Trophoblast cell (in vitro differentiated cells and primary cell): ENCODE results near the gene CDK2AP2.

ENCODE experiments used
- DNase-seq, 2 donors: peaks; one replicate each; pipeline ENCODE4 v3.0.0-alpha.2; 2016
- H2AFZ ChIP-seq: 2 replicates; pipeline ENCODE4 v1.6.1; 2013; ENCODE audit warnings: low read length, moderate library complexity, mild to moderate bottlenecking; ENCODE audit not compliant: insufficient read depth, poor library complexity
- H2AK5ac ChIP-seq: 2 replicates; pipeline ENCODE4 v1.6.1; 2013; ENCODE audit warnings: mild to moderate bottlenecking, low read length
- H2BK120ac ChIP-seq: 2 replicates; pipeline ENCODE4 v1.6.1; 2013; ENCODE audit warnings: low read length, mild to moderate bottlenecking, moderate library complexity; ENCODE audit not compliant: insufficient read depth, poor library complexity
- H2BK12ac ChIP-seq: 2 replicates; pipeline ENCODE4 v1.6.1; 2013; ENCODE audit warnings: mild to moderate bottlenecking, low read length, moderate library complexity
- H2BK5ac ChIP-seq: 2 replicates; pipeline ENCODE4 v1.6.1; 2013; ENCODE audit warnings: low read length, low read depth, moderate library complexity, mild to moderate bottlenecking; ENCODE audit not compliant: poor library complexity
- H3K14ac ChIP-seq: 2 replicates; pipeline ENCODE4 v1.6.1; 2013; ENCODE audit warnings: mild to moderate bottlenecking, low read length
- H3K18ac ChIP-seq: 2 replicates; pipeline ENCODE4 v1.6.1; 2013; ENCODE audit warnings: mild to moderate bottlenecking, low read length
- H3K23ac ChIP-seq: 2 replicates; pipeline ENCODE4 v1.6.1; 2013; ENCODE audit warnings: low read length
- H3K27ac ChIP-seq: 2 replicates; pipeline ENCODE4 v1.5.1; 2013; ENCODE audit warnings: low read depth, mild to moderate bottlenecking, inconsistent platforms, low read length, moderate library complexity
- H3K27me3 ChIP-seq: 2 replicates; pipeline ENCODE4 v1.6.1; 2013; ENCODE audit warnings: inconsistent platforms, mild to moderate bottlenecking, low read length, moderate library complexity; ENCODE audit not compliant: insufficient read depth
- H3K36me3 ChIP-seq, 2 experiments: 1 replicate in 1 of 2; 2 replicates in 1 of 2; pipeline ENCODE4 v1.6.1; 2013; ENCODE audit warnings: low read length in 2 of 2, mild to moderate bottlenecking in 2 of 2, moderate library complexity in 1 of 2; ENCODE audit not compliant: insufficient read depth in 2 of 2, control insufficient read depth in 1 of 2
- H3K4ac ChIP-seq: 2 replicates; pipeline ENCODE4 v1.6.1; 2013; ENCODE audit warnings: low read depth, mild to moderate bottlenecking, low read length, moderate library complexity
- H3K4me1 ChIP-seq, 2 experiments: 1 replicate in 1 of 2; 2 replicates in 1 of 2; pipeline ENCODE4 v1.6.1; 2013; ENCODE audit warnings: low read length in 2 of 2, mild to moderate bottlenecking in 2 of 2, moderate library complexity in 1 of 2; ENCODE audit not compliant: insufficient read depth in 2 of 2, control insufficient read depth in 1 of 2
- H3K4me2 ChIP-seq: 2 replicates; pipeline ENCODE4 v1.6.1; 2013; ENCODE audit warnings: inconsistent platforms, mild to moderate bottlenecking, low read length, moderate library complexity
- H3K4me3 ChIP-seq: 2 replicates; pipeline ENCODE4 v1.5.1; 2013; ENCODE audit warnings: mild to moderate bottlenecking, low read depth, low read length, inconsistent platforms
- H3K79me1 ChIP-seq: one replicate; pipeline ENCODE4 v1.6.1; 2013; ENCODE audit warnings: low read length
- H3K79me2 ChIP-seq: 2 replicates; pipeline ENCODE4 v1.6.1; 2013; ENCODE audit warnings: low read length, mild to moderate bottlenecking; ENCODE audit not compliant: control insufficient read depth, insufficient read depth, poor library complexity
- H3K9ac ChIP-seq: 2 replicates; pipeline ENCODE4 v1.6.1; 2013; ENCODE audit warnings: mild to moderate bottlenecking, low read length
- H3K9me3 ChIP-seq: 2 replicates; pipeline ENCODE4 v1.6.1; 2013; ENCODE audit warnings: low read depth, mild to moderate bottlenecking, control low read depth, inconsistent platforms, low read length; ENCODE audit not compliant: insufficient read depth
- H4K12ac ChIP-seq: 2 replicates; pipeline ENCODE4 v1.6.1; 2013; ENCODE audit warnings: low read depth, mild to moderate bottlenecking, low read length, moderate library complexity
- H4K8ac ChIP-seq: 2 replicates; pipeline ENCODE4 v1.6.1; 2013; ENCODE audit warnings: low read depth, mild to moderate bottlenecking, low read length, moderate library complexity
- H4K91ac ChIP-seq: one replicate; pipeline ENCODE4 v1.6.1; 2013; ENCODE audit warnings: low read depth, mild to moderate bottlenecking, low read length, moderate library complexity
- WGBS: extraction: QIAGEN DNeasy Blood & Tissue Kit; methylation state at CpG from one replicate; pipeline ENCODE4 v1.1.7; 2013; ENCODE audit warnings: missing lambda C conversion rate; ENCODE audit not compliant: insufficient read length, insufficient coverage; ENCODE audit errors: extremely low coverage; 5-methylcytosine and 5-hydroxymethylcytosine counted together

The CDK2AP2 gene

DNA sequence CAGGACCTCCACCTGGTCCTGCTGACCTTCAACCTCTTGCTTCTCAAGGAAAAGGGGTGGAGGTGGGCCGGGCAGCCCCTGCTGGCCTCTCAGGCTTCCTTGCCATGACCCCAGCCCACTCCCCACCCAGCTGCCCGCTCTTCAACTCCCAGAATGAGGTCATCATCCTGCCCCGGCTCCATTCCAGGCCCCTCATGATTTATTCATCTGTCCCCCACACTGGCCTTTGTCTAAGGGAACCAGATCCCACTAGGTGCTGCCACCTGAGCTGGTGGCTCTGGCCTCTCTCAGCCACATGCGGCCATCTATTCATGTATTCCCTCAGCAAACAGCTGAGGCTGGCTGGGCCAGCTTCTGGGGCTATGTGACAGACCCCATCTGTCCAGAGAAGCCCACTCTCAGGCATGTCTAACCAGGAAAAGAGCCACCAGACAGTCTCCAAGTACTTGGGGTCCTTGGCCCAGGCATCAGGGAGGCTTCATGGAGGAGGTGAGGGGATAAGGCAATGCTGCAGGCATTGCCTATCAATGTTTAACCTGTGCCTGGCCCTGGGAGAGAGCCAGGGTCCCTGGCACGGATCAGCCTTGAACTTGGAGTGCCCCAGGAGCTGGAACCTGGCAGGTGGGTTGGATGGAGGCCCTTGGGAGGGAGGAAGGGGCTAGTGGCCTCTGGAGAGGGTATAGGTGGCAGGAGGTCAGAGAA is 17.5 kb upstream of the CDK2AP2 start:
- no peaks in the 10 kb centered on the region for H3K36me3 ChIP-seq
- H3K4ac ChIP-seq = no peak overlapping the region
- H3K23ac ChIP-seq = no peak overlapping the region
- WGBS = no CpG with 5 or more reads among the region's 5 CpGs
- no peak overlapping the region for H4K8ac ChIP-seq
- no peaks in the 10 kb centered on the region for H3K79me2 ChIP-seq
- DNase-seq = no peak
- no peak overlapping the region for H3K14ac ChIP-seq
- H3K4me3 ChIP-seq = no peak overlapping the region
- H2BK12ac ChIP-seq = no peak overlapping the region
- H3K18ac ChIP-seq = no peak overlapping the region
- H3K79me1 ChIP-seq = no peaks in the 10 kb centered on the region
- H4K12ac ChIP-seq = no peak overlapping the region
- no peaks in the 10 kb centered on the region for H3K27me3 ChIP-seq
- no peaks in the 10 kb centered on the region for H3K4me1 ChIP-seq
- no peak overlapping the region for H3K9ac ChIP-seq
- H2BK120ac ChIP-seq = no peak overlapping the region
- peaks cover 9% of the 10 kb centered on the region for H3K9me3 ChIP-seq
- H3K27ac ChIP-seq = no peak overlapping the region
- H2AK5ac ChIP-seq = no peak overlapping the region
- no peak overlapping the region for H3K4me2 ChIP-seq
- H4K91ac ChIP-seq = no peak overlapping the region
- no peak overlapping the region for H2BK5ac ChIP-seq
- no peak overlapping the region for H2AFZ ChIP-seq

DNA sequence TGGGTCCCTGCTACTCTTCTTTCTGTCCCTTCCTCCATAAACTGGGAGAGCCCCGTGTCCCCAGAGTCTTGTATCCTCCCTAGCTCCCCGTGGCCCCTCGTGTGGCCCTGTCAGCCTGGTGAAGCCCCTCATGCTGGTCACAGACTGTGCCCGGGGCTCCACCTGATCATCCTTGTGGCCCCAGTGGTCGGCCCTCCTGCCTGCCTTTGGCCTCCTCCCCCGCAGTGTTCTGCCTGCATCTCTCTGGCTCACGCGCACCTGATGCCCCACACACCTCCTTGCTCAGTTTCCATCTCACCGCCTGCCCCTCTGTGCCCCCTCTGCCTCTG is 16.5 kb upstream of the CDK2AP2 start:
- no peaks in the 10 kb centered on the region for H3K79me1 ChIP-seq
- no peak overlapping the region for H4K8ac ChIP-seq
- H3K18ac ChIP-seq = no peak overlapping the region
- no CpG with 5 or more reads among the region's 9 CpGs for WGBS
- H3K27me3 ChIP-seq = no peaks in the 10 kb centered on the region
- H3K36me3 ChIP-seq = no peaks in the 10 kb centered on the region
- H3K27ac ChIP-seq = no peak overlapping the region
- H4K91ac ChIP-seq = no peak overlapping the region
- no peak overlapping the region for H3K23ac ChIP-seq
- H2BK5ac ChIP-seq = no peak overlapping the region
- no peak overlapping the region for H2BK12ac ChIP-seq
- H3K79me2 ChIP-seq = no peaks in the 10 kb centered on the region
- H3K14ac ChIP-seq = no peak overlapping the region
- peaks cover 5% of the 10 kb centered on the region for H3K9me3 ChIP-seq
- no peak for DNase-seq
- H3K4ac ChIP-seq = no peak overlapping the region
- H2AFZ ChIP-seq = no peak overlapping the region
- H3K4me2 ChIP-seq = no peak overlapping the region
- H2BK120ac ChIP-seq = no peak overlapping the region
- H3K4me3 ChIP-seq = no peak overlapping the region
- H2AK5ac ChIP-seq = no peak overlapping the region
- H4K12ac ChIP-seq = no peak overlapping the region
- no peaks in the 10 kb centered on the region for H3K4me1 ChIP-seq
- no peak overlapping the region for H3K9ac ChIP-seq

DNA sequence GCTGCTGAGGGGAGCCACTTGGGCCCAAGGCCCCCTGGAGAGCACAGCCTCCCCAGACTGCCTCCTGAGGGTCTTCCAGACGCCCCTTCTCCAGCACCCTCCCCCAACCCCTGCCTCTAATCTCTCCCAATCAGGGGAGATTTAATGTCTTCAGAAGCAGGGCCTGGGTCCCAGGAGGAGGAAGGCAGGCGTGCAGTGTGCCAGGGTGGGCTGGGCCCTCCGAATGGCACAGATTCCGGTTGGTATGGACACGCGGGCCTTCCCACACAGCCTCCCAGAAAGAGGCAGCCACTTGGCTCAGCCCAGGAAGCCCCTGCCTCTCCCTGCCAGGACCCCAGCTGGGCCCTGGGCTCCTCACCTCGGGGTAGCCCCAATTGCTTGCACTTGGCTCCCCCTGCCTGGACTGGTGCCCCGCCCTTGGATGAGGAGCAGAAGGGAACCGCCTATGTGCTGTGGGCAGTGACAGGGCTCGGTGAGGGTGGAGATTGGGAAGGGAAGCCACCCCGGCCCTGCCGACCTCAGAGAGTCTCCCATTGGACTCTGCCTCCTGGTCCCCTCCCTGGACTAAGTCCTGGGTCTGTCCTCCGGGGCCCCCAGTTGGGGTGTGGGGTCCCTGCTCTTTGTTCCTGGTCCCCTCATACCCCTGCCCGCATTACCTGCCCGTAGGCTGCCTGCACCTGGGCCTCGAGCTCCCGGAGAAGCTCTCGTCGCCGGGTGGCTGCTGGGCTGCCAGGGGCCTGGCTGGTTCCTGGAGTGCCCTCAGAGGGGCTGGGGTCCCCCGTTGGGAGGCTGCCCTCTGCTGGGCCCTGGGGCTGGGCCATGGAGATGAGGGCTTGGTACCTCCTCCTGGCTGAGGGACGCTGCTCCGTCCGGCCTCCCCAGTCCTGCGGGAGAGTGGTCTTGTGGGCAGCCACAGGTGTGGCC is 15.9 kb upstream of the CDK2AP2 start:
- Histone ChIP-seq H3K14ac (no peak overlapping the region), H4K12ac (no peak overlapping the region), H2BK5ac (no peak overlapping the region), H3K27ac (no peak overlapping the region), H3K9me3 (peaks cover 7% of the 10 kb centered on the region), H2BK12ac (no peak overlapping the region), H2BK120ac (no peak overlapping the region), H3K4me2 (no peak overlapping the region), H3K4me1 (no peaks in the 10 kb centered on the region), H3K23ac (no peak overlapping the region), H2AK5ac (no peak overlapping the region), H3K18ac (no peak overlapping the region), H3K9ac (no peak overlapping the region), H3K4ac (no peak overlapping the region), H3K79me1 (no peaks in the 10 kb centered on the region), H3K27me3 (no peaks in the 10 kb centered on the region), H2AFZ (no peak overlapping the region), H4K8ac (no peak overlapping the region), H3K36me3 (no peaks in the 10 kb centered on the region), H4K91ac (no peak overlapping the region), H3K79me2 (no peaks in the 10 kb centered on the region), H3K4me3 (no peak overlapping the region)
- no peak for DNase-seq
- no CpG with 5 or more reads among the region's 25 CpGs for WGBS

DNA sequence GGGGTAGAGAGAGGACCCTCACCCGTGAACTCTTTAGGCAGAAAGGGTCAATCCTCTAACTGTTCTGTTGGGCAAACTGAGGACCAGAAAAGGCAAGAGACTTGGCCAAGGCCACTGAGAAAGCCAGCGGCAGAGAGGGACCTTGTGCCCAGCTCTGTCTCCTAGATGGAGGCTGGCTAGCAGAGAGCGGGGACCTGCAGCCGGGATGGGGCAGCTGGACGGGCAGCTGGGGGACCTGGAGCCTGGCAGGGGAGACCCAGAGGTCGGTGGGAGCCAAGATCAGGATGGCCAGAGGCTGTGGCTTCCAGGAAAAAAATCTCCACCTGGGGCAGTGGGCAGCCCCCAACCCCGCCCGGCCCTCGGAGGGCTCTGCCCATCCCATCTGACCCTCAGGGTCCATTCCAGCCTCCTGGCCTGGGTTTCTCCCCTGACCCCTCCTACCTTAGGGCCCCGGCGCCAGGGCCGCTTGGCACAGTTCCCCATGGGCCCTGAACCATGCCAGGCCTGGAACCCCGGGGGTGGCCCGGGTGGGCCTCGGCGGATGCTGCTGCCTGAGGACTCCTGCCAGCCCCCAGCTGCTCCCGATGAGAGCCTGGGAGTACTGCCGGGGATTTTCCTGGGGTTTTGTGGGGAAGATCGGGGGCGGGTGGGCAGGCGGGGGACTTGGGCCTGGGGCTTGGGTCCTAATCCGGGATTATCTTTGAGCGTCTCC is 15.0 kb upstream of the CDK2AP2 start, which contains the start of gene CABP2:
Gene CABP2 (minus strand): TSS at position 603 of the 712 bp plus-strand sequence. CDS start 120 bp downstream, at position 483.
- WGBS = no CpG with 5 or more reads among the region's 23 CpGs
- Histone ChIP-seq H2BK120ac (no peak within 1 kb of the TSS), H3K9me3 (peaks cover 7% of the 10 kb centered on the region), H3K27me3 (no peaks in the 10 kb centered on the region), H3K79me1 (no peaks in the 10 kb centered on the region), H2BK12ac (no peak within 1 kb of the TSS), H3K9ac (no peak within 1 kb of the TSS), H3K18ac (no peak within 1 kb of the TSS), H2AFZ (no peak within 1 kb of the TSS), H3K4me3 (no peak within 1 kb of the TSS), H3K4ac (no peak within 1 kb of the TSS), H3K27ac (no peak within 1 kb of the TSS), H4K12ac (no peak within 1 kb of the TSS), H4K91ac (no peak within 1 kb of the TSS), H4K8ac (no peak within 1 kb of the TSS), H2AK5ac (no peak within 1 kb of the TSS), H3K79me2 (no peaks in the 10 kb centered on the region), H2BK5ac (no peak within 1 kb of the TSS), H3K36me3 (no peaks in the 10 kb centered on the region), H3K4me2 (no peak within 1 kb of the TSS), H3K23ac (no peak within 1 kb of the TSS), H3K4me1 (no peaks in the 10 kb centered on the region), H3K14ac (no peak within 1 kb of the TSS)
- DNase-seq = no peak
